WTC11 (cell line): ENCODE results near the gene MEX3C. TPM values are rescaled to one million over a fixed set of nuclear protein-coding genes. Genes with fewer than 3 reads are reported as not detected.

Experiments used
- ATAC-seq: fragments of 200-7000 bp; cut with Tn5 transposase; 2 replicates; pipeline ENCODE4 v1.10.0; 2021; ENCODE audit warnings: mild to moderate bottlenecking, moderate library complexity
- CTCF ChIA-PET: fragments of 300-600 bp; sonication (Branson Sonifier 250); formaldehyde crosslinking; loops from one replicate; lab custom pipeline; 2021; ENCODE audit warnings: antibody characterized with exemption; lab: Charles Lee
- POLR2A ChIA-PET: fragments of 350-600 bp; sonication (Branson Sonifier 250); formaldehyde crosslinking; loops from one replicate; lab custom pipeline; 2021; ENCODE audit warnings: antibody characterized with exemption; lab: Charles Lee
- DNase-seq: peaks from one replicate; pipeline ENCODE4 v3.0.0; 2021; ENCODE audit warnings: low spot score
- H3K27ac Mint-ChIP-seq: 2 replicates; pipeline ENCODE4 v1.8.0; 2021; ENCODE audit warnings: mixed read lengths
- H3K27me3 Mint-ChIP-seq: 2 replicates; pipeline ENCODE4 v1.8.0; 2021; ENCODE audit warnings: low read depth, mild to moderate bottlenecking, moderate library complexity, mixed read lengths
- H3K36me3 Mint-ChIP-seq: 2 replicates; pipeline ENCODE4 v1.8.0; 2021; ENCODE audit warnings: mixed read lengths
- H3K4me1 Mint-ChIP-seq: 2 replicates; pipeline ENCODE4 v1.8.0; 2022; ENCODE audit warnings: mixed read lengths
- H3K4me3 Mint-ChIP-seq: 2 replicates; pipeline ENCODE4 v1.8.0; 2021; ENCODE audit warnings: mild to moderate bottlenecking, moderate library complexity, mixed read lengths
- H3K9me3 Mint-ChIP-seq: 2 replicates; pipeline ENCODE4 v1.8.0; 2021; ENCODE audit warnings: mixed read lengths
- E2F1 ChIP-seq: sonication (generic); formaldehyde crosslinking; IDR thresholded peaks from 2 replicates; pipeline ENCODE4 v1.8.0; 2022; ENCODE audit warnings: mild to moderate bottlenecking, missing genetic modification reagents
- FOXJ3 ChIP-seq: sonication (generic); formaldehyde crosslinking; IDR thresholded peaks from 2 replicates; pipeline ENCODE4 v1.9.0; 2021; ENCODE audit warnings: missing genetic modification reagents, mild to moderate bottlenecking, borderline replicate concordance
- FOXP4 ChIP-seq: sonication (generic); formaldehyde crosslinking; IDR thresholded peaks from 2 replicates; pipeline ENCODE4 v1.8.0; 2022; ENCODE audit warnings: mild to moderate bottlenecking, missing genetic modification reagents
- KAT7 ChIP-seq: sonication (generic); formaldehyde crosslinking; IDR thresholded peaks from 2 replicates; pipeline ENCODE4 v1.8.1; 2023; ENCODE audit warnings: missing genetic modification reagents, mild to moderate bottlenecking, borderline replicate concordance
- TEAD1 ChIP-seq: sonication (generic); formaldehyde crosslinking; IDR thresholded peaks from 2 replicates; pipeline ENCODE4 v1.8.0; 2022; ENCODE audit warnings: mild to moderate bottlenecking, missing genetic modification reagents
- TEAD4 ChIP-seq: sonication (generic); formaldehyde crosslinking; IDR thresholded peaks from 2 replicates; pipeline ENCODE4 v1.8.0; 2022; ENCODE audit warnings: mild to moderate bottlenecking, missing genetic modification reagents
- USF1 ChIP-seq: sonication (generic); formaldehyde crosslinking; IDR thresholded peaks from 2 replicates; pipeline ENCODE4 v1.8.0; 2022; ENCODE audit warnings: mild to moderate bottlenecking, missing genetic modification reagents
- ZNF423 ChIP-seq: fragments of 250-450 bp; sonication (Bioruptor Pico); IDR thresholded peaks from 2 replicates; pipeline ENCODE4 v2.1.2; 2022; ENCODE audit warnings: mild to moderate bottlenecking, moderate library complexity
- ZNF671 ChIP-seq: fragments of 250-450 bp; sonication (Bioruptor Pico); IDR thresholded peaks from 2 replicates; pipeline ENCODE4 v1.8.0; 2021; ENCODE audit warnings: mild to moderate bottlenecking
- total RNA-seq: library from RNA; stranded (reverse); gene quantifications from 3 replicates; pipeline ENCODE4 v1.2.3, GENCODE V29; 2021
- TF ChIP-seq, protein P1 (sequence below): fragments of 250-450 bp; sonication (Bioruptor Pico); conservative IDR thresholded peaks from 2 replicates; pipeline ENCODE4 v1.9.0; 2021; ENCODE audit warnings: mild to moderate bottlenecking
- TF ChIP-seq, protein P2 (sequence below): sonication (generic); formaldehyde crosslinking; IDR thresholded peaks from 2 replicates; pipeline ENCODE4 v1.8.1; 2022; ENCODE audit warnings: mild to moderate bottlenecking, missing genetic modification reagents, moderate library complexity, borderline replicate concordance
- TF ChIP-seq, protein P3 (sequence below): fragments of 250-450 bp; sonication (Bioruptor Pico); IDR thresholded peaks from 2 replicates; pipeline ENCODE4 v1.9.0; 2021; ENCODE audit warnings: mild to moderate bottlenecking, borderline replicate concordance
- TF ChIP-seq, protein P4 (sequence below): sonication (generic); formaldehyde crosslinking; IDR thresholded peaks from 2 replicates; pipeline ENCODE4 v1.8.1; 2023; ENCODE audit warnings: mild to moderate bottlenecking, moderate library complexity, missing genetic modification reagents
- TF ChIP-seq, protein P5 (sequence below): sonication (generic); formaldehyde crosslinking; conservative IDR thresholded peaks from 2 replicates; pipeline ENCODE4 v1.8.1; 2023; ENCODE audit warnings: mild to moderate bottlenecking, low read depth, missing genetic modification reagents, moderate library complexity

Gene MEX3C
- total RNA-seq, 1 experiment from 2014 or later, result 79.4 TPM

DNA sequence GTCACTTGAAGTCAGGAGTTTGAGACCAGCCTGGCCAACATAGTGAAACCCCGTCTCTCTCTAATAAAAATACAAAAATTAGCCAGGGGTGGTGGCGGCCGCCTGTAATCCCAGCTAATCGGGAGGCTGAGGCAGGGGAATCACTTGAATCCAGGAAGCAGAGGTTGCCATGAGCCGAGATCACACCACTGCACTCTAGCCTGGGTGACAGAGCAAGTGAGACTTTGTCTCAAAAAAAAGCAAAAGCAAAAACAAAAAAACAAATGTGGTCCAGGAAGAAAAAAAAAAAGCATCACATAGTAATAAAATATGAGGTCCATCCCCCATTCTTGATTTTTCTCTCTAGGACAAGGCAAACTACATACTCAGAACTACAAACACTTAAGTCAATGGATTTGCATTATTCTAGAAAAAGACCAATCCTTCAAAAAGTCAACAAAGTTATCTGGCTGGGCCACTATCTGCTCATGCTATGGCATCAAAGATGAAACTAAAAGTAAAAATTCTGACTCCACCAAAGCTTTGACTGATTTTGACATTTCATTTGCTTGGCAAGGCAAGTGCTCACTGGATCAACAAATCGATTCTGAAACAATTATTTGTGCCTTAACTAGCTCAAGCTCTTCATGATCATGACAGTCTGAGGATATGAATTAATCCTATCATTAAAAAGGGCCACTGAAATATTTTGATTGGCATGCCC is 28.4 kb downstream of the MEX3C start:
- Mint-ChIP-seq H3K27ac (peak overlapping the region; percentile 88), H3K4me3 (no peak overlapping the region)
- ChIA-PET CTCF (interaction anchor here (1.4 to 2.6 kb wide), 2 partner anchors 9 to 33 kb away, joined by 4 to 7 read pairs; no protein-coding TSS in a partner anchor), POLR2A (interaction anchor here (0.8 to 1.1 kb wide), 2 partner anchors 9 to 372 kb away, joined by 3 read pairs; no protein-coding TSS in a partner anchor)
- DNase-seq, result no peak
- ATAC-seq, result no peak
- TF ChIP-seq FOXP4 (CRISPR knock-in tag) (no peak), ZNF671 (CRISPR knock-in tag) (no peak)
- TF ChIP-seq, protein P1, sequence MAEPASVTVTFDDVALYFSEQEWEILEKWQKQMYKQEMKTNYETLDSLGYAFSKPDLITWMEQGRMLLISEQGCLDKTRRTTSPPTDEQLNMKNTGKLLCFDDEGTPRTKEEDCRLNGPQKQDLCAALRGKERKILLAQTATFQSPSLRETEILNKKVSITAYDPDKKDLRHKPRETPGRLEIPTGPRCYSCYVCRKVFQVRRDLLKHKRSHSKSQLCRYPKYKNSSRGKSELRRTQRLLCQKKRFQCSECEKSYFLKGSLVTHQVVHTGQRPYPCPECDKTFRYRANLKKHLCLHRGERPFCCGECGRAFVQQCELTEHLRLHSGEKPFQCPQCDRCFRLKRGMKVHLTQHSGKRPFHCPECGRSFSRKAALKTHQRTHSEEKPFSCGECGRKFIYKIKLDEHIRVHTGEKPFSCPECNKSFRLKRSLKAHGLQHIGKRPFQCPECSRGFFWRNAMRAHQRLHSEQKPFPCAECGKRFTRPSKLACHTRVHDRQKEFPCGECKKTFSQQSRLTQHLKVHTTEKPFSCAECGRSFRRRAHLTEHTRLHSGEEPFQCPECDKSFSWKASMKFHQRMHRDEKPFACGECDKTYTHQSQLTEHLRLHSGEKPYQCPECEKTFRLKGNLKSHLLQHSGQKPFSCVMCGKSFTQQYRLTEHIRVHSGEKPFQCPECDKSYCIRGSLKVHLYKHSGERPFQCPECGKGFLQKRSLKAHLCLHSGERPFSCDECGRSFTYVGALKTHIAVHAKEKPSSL (CRISPR knock-in tag), result no peak
- TF ChIP-seq, protein P2, sequence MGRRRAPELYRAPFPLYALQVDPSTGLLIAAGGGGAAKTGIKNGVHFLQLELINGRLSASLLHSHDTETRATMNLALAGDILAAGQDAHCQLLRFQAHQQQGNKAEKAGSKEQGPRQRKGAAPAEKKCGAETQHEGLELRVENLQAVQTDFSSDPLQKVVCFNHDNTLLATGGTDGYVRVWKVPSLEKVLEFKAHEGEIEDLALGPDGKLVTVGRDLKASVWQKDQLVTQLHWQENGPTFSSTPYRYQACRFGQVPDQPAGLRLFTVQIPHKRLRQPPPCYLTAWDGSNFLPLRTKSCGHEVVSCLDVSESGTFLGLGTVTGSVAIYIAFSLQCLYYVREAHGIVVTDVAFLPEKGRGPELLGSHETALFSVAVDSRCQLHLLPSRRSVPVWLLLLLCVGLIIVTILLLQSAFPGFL, result no peak
- TF ChIP-seq, all 79 proteins: peak for 0
- no peaks in the 10 kb centered on the region for H3K27me3 Mint-ChIP-seq
- peaks cover 5% of the 10 kb centered on the region for H3K36me3 Mint-ChIP-seq
- H3K4me1 Mint-ChIP-seq, result peaks cover 85% of the 10 kb centered on the region
- 0 out of 2 replicates have a peak, but pooled peaks cover 4% of the 10 kb centered on the region for H3K9me3 Mint-ChIP-seq

GRCh38 chr18:51168026-51168742 is 29.3 kb downstream of the MEX3C start:
- peaks cover 2% of the 10 kb centered on the region for H3K36me3 Mint-ChIP-seq
- peak overlapping the region; percentile 88 for H3K27ac Mint-ChIP-seq
- H3K4me3 Mint-ChIP-seq, result peak overlapping the region; percentile 12
- CTCF ChIA-PET, result interaction anchor here (0.8 to 2.6 kb wide), 4 partner anchors 9 to 39 kb away, joined by 3 to 7 read pairs (median 4); no protein-coding TSS in a partner anchor
- POLR2A ChIA-PET, result interaction anchor here (0.8 to 1.9 kb wide), 3 partner anchors 11 to 373 kb away, joined by 3 to 4 read pairs (median 3); no protein-coding TSS in a partner anchor
- DNase-seq (peak; percentile 67), ATAC-seq (peak; percentile 85)
- no peaks in the 10 kb centered on the region for H3K27me3 Mint-ChIP-seq
- 0 out of 2 replicates have a peak, but pooled peaks cover 4% of the 10 kb centered on the region for H3K9me3 Mint-ChIP-seq
- H3K4me1 Mint-ChIP-seq, result peaks cover 78% of the 10 kb centered on the region
- no peak for TF ChIP-seq FOXJ3 (CRISPR knock-in tag)
- TF ChIP-seq, protein P3, sequence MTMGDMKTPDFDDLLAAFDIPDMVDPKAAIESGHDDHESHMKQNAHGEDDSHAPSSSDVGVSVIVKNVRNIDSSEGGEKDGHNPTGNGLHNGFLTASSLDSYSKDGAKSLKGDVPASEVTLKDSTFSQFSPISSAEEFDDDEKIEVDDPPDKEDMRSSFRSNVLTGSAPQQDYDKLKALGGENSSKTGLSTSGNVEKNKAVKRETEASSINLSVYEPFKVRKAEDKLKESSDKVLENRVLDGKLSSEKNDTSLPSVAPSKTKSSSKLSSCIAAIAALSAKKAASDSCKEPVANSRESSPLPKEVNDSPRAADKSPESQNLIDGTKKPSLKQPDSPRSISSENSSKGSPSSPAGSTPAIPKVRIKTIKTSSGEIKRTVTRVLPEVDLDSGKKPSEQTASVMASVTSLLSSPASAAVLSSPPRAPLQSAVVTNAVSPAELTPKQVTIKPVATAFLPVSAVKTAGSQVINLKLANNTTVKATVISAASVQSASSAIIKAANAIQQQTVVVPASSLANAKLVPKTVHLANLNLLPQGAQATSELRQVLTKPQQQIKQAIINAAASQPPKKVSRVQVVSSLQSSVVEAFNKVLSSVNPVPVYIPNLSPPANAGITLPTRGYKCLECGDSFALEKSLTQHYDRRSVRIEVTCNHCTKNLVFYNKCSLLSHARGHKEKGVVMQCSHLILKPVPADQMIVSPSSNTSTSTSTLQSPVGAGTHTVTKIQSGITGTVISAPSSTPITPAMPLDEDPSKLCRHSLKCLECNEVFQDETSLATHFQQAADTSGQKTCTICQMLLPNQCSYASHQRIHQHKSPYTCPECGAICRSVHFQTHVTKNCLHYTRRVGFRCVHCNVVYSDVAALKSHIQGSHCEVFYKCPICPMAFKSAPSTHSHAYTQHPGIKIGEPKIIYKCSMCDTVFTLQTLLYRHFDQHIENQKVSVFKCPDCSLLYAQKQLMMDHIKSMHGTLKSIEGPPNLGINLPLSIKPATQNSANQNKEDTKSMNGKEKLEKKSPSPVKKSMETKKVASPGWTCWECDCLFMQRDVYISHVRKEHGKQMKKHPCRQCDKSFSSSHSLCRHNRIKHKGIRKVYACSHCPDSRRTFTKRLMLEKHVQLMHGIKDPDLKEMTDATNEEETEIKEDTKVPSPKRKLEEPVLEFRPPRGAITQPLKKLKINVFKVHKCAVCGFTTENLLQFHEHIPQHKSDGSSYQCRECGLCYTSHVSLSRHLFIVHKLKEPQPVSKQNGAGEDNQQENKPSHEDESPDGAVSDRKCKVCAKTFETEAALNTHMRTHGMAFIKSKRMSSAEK (CRISPR knock-in tag), result no peak
- TF ChIP-seq TEAD1, result peak; percentile 91; the same call in 1 of the 2 replicates
- TF ChIP-seq, protein P4, sequence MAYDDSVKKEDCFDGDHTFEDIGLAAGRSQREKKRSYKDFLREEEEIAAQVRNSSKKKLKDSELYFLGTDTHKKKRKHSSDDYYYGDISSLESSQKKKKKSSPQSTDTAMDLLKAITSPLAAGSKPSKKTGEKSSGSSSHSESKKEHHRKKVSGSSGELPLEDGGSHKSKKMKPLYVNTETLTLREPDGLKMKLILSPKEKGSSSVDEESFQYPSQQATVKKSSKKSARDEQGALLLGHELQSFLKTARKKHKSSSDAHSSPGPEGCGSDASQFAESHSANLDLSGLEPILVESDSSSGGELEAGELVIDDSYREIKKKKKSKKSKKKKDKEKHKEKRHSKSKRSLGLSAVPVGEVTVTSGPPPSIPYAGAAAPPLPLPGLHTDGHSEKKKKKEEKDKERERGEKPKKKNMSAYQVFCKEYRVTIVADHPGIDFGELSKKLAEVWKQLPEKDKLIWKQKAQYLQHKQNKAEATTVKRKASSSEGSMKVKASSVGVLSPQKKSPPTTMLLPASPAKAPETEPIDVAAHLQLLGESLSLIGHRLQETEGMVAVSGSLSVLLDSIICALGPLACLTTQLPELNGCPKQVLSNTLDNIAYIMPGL, result no peak
- peak; percentile 46; the same call in 1 of the 2 replicates for TF ChIP-seq TEAD4
- peak; percentile 44 for TF ChIP-seq ZNF423
- no peak for TF ChIP-seq USF1 (CRISPR knock-in tag)
- TF ChIP-seq KAT7 (CRISPR knock-in tag), result no peak
- TF ChIP-seq E2F1 (CRISPR knock-in tag), result no peak
- TF ChIP-seq, protein P5, sequence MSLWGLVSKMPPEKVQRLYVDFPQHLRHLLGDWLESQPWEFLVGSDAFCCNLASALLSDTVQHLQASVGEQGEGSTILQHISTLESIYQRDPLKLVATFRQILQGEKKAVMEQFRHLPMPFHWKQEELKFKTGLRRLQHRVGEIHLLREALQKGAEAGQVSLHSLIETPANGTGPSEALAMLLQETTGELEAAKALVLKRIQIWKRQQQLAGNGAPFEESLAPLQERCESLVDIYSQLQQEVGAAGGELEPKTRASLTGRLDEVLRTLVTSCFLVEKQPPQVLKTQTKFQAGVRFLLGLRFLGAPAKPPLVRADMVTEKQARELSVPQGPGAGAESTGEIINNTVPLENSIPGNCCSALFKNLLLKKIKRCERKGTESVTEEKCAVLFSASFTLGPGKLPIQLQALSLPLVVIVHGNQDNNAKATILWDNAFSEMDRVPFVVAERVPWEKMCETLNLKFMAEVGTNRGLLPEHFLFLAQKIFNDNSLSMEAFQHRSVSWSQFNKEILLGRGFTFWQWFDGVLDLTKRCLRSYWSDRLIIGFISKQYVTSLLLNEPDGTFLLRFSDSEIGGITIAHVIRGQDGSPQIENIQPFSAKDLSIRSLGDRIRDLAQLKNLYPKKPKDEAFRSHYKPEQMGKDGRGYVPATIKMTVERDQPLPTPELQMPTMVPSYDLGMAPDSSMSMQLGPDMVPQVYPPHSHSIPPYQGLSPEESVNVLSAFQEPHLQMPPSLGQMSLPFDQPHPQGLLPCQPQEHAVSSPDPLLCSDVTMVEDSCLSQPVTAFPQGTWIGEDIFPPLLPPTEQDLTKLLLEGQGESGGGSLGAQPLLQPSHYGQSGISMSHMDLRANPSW (CRISPR knock-in tag), result no peak
